Dermis microvascular lymphatic vessel endothelial cell (primary cell): ENCODE results near the gene B3GAT1. TPM values are rescaled to one million over a fixed set of nuclear protein-coding genes. Genes with fewer than 3 reads are reported as not detected.

Experiments used
- DNase-seq, 2 donors: peaks; one replicate each; pipeline versions ENCODE4 v3.0.0 to v3.0.0-alpha.2; 2010; ENCODE audit warnings: low read depth in 2 of 2
- total RNA-seq: library from RNA; depleted of rRNA; stranded (reverse); fragments of >200 nt; gene quantifications from 2 replicates; pipeline ENCODE4 v1.2.1, GENCODE V29; 2014

The B3GAT1 gene
- total RNA-seq, 1 donor from 2014 or later = not detected

DNA sequence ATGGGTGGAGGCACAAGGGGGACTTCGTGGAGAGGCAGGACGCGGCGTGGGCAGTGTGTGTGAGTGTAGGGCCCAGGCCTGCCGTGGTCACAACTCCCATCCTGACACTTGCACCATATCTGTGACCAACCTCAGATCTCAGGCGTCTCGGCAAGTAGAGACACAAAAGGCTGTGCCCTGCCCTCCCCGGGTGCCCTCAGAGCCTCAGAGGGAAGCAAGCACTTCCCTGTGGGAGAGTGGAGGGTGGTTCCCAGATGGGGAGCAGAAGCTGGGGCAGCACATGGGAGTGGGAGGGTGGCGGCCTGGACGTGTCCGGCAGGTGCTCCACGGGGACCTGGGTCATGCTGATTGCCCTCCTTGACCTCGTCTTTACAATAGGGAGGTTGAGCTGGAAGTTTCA lies 20.4 kb downstream of the B3GAT1 start:
- DNase-seq = no peak

DNA sequence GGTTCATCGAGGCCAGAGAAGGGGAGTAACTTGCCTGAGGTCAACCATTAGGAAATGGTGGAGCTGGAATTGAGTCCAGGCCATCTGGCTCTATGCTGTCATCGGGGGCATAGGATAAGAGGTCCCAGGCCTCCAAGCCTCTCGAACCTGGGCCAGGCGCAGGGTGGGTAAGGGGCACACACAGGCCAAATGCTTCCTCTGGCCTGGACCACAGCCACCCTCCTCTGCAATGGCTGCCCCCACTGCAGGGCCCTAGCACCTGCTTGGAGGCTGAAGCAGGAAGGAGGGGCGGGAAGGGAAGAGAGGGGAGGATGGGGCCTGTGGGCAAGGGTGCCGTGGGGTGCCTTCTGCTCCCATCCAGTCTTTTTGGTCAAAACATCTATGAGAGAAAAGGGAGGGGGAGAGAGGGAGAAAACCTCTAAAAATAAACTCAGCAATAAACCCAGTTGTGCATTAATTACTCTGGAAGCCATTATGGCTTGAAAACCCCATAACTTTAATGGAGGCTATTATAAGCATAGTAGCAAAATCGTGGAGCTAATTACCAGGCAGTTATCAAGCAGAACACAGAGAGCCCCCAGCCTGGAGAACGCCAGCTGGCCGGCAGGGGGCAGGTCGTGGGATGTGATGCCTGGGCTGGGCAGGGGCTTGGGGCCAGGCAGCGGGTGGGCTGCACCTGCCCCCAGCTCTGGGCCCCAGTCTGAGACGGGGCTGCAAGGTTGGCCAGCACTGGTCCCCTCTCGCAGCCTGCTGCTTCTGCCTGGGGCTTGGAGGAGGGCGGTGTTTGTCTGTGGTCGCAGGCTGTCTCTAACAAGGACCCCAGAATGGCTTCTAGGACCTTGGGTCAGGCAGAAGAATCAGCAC lies 21.1 kb downstream of the B3GAT1 start:
- no peak for DNase-seq

- no peak for DNase-seq
Observed at GRCh38 chr11:134389464-134390180, 22.4 kb downstream of the B3GAT1 start.

GRCh38 chr11:134388590-134388989 lies 23.5 kb downstream of the B3GAT1 start:
- DNase-seq = no peak

- no peak for DNase-seq
Observed at GRCh38 chr11:134387501-134387900, 24.5 kb downstream of the B3GAT1 start.

DNA sequence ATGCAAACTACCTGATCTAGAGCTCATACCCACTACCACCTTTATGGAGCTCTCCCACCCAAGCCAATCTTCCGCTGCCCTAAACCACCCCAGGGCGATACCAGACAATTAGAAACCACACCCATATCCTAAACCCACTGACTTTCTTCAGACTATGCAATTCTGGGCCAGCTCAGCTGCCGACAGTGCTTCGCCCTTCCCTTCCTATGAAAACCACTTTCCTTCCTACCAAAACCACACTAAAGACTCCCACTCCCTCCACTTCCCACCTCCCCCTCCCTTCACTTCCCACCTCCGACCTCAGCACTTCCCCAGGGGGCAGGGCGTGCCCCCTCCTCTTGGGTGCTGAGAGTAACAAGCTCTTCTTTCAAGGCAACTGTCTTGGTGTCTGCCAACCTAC lies 25.1 kb downstream of the B3GAT1 start:
- no peak for DNase-seq

DNA sequence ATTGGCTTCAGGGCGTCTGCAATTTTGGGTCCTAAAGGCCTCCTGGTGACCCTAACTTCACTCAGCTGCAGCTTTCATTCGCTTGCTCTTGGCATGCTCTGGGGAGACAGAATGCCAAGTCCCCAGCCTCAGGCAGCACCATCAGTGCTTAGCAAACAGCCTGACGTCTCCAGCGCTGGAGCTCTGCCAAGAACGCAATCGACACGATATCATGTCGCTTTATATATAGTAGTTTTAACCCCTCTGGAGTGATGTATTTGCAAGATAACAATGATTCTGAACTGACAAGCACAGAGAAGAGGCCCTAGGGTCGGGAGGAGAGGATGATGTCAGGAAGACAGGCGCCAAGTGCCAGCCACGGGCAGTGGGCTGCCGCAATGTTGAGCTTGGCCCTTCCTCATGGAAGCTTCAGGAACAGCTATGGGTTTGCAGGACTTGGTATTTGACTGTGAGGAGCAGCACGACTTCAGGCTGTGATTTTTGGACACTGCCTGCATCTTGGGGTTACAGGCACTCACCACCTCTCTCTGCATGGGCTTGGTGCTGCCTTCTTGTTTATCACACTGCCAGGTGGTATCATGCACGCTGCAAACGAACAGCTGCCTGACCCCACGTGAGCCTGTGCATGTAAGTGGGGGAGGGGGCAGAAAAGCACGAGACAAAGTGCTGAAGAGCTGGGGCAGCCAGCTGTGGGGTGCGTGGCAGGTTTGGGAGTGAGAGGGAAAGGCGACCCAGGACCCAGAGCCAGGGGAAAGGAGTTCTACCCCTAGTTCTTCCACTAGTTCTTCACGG lies 26.1 kb downstream of the B3GAT1 start:
- no peak for DNase-seq

GRCh38 chr11:134385171-134385570 lies 26.9 kb downstream of the B3GAT1 start:
- DNase-seq = no peak

DNA sequence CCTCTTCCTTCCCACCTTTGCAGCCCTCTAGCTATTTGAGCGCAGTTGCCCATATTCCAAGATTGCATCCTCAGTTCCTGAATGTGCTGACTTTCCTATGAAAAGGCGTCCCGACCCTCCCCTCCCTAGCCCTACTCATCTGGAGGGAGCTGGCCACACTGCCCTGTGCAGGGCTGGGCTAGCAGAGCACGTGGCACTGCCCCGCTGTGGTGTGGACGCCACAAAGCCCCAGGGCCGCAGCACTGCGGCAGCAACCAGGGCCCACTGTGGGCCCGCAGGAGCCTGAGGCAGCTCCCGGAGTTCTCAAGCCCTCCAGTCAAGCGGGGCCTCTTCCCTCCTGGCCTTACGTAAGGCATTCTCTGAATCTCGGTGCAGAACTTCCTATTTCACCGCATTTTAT lies 27.6 kb downstream of the B3GAT1 start:
- no peak for DNase-seq

DNA sequence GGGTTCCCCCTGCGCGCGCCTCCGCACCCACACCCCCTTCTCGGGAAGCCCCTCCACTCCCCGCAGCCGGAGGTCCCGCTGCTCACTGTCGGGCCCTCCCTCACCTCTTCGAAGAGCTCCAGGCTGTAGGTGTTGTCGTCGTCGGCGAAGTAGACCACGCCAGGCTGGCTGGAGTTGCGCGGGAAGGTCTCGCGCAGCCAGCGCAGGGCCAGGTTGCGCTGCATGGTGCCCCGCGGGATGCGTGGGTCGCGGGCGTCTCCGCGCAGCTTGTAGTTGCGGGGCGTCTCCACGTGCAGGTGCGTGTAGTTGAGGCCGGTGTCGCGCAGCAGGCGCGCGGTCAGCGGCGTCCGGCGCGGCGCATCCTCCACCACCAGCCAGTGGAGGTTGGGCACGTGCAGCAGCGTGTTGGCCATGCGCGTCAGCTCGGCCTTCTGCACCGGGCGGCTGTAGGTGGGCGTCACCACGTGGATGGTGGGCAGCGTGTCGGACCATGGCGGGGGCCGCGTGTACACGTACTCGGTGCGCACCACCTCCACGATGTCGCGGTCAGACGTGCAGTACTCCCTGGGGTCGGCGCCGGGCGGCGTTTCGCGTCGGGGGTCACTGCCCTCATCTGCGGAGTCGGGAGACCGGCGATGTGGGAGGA lies 28.3 kb downstream of the B3GAT1 start:
- no peak for DNase-seq

DNA sequence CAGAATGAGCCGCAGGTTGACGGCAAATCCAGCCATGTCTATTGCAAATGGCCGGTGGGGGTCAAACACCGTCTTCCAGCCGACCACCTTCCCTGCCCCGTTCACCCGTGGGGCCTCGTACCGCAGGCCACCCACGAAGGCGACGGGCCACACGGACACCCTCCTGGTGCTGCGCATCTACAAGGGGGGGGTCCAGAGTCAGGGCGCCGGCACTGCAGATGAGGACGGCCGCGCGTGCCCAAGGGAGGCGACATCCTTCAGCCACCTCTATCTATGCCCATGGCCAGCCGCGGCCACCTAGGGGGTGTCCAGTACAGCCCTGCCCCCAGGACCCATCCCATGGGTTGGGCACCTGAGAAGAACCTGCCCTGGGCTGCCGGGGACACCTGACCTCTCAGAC lies 29.2 kb downstream of the B3GAT1 start:
- DNase-seq = no peak

DNA sequence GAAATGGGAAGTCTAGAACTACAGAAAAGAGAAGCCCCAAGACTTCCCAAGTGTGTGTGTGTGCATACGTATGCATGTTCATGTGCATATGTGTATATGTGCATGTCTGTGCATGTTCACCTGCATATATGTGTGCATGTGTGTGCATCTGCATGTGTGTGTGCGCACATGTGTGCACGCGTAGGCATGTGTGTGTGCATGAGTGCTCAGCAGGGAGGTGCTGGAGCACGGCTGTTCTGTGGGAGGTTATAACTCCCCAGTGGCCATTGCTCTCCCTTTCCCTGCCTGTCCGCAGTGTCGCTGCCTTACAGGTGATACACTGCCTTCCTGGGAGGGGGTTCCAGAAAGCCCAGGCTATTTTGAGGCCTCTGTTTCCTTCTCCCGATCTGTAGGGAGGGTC lies 29.8 kb downstream of the B3GAT1 start:
- DNase-seq = no peak

DNA sequence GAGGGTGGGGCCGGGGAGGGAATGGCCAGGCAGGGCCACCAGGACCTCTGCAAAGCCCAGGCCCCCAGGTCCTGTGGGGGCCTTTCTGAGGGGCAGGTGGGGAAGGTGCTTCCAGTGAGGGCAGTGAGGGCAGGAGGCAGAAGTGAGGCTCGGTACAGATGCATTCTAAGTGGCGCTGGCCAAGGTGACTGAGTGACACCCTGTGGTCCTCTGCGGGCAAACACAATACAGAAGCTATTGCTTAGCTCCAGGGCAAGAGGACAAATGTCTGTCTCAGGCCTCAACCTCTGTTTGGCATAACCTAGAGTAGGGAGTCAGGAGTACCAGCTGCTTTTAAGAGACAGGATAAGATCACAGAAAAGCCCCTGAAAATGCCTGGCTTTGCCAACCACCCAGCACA lies 31.3 kb downstream of the B3GAT1 start:
- DNase-seq = no peak

GRCh38 chr11:134380229-134380628 lies 31.8 kb downstream of the B3GAT1 start:
- no peak for DNase-seq

GRCh38 chr11:134379241-134379640 lies 32.8 kb downstream of the B3GAT1 start:
- no peak for DNase-seq

- no peak for DNase-seq
Observed at GRCh38 chr11:134377876-134378275, 34.2 kb downstream of the B3GAT1 start.

DNA sequence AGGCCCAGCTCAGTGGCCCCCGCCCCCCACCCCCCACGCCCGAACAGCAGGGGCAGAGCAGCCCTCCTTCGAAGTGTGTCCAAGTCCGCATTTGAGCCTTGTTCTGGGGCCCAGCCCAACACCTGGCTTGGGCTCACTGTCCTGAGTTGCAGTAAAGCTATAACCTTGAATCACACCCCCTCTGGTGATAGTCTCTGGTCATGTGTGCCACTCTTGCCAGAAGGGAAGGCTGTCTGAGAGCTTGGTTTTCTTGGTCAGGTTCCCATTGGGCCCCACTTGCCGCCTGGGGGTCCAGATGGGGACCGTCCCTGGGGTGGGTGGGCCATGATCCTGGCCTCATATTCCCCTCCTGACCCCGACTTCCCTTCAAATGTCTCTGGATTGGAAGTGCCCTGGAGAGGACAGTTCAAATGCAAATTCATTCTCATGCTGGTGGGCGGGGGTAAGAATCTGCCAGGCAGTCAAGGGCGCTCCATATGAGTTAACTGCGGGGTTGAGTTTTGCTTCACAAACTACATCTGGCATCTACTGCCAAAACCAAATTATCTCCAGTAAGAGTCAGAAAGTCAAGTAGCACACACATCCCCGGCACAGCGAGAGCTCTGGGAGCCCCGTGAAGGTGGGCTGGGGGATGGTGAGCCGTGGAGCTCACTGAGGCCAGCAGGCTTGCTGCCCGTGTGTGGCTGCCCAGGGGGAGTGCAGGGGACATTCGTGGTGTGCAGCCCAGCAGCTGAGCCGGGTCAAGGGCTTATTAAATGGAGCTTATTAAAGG lies 35.7 kb downstream of the B3GAT1 start:
- DNase-seq = no peak

- DNase-seq = no peak
Observed at GRCh38 chr11:134374891-134375550, 37.0 kb downstream of the B3GAT1 start.

DNA sequence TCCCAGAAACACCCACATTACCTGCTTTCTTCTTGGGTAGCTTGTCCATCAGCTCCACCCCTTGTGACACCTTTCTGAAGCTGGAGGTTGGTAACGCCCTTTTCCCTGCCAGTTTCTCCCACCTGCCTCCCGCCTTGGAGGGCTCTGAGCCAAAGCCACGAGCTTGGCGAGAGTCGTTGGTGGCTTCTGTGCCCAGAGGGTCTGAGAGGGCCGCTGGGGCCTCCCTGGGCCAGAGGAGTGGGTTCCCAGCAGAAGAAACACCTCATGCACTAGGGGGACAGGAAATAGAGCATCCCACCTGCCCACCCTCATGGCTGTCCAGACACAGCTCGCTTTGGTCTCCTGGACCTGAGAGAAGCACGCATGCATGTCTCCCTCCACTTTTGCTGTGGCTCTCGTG lies 37.9 kb downstream of the B3GAT1 start:
- DNase-seq = no peak

DNA sequence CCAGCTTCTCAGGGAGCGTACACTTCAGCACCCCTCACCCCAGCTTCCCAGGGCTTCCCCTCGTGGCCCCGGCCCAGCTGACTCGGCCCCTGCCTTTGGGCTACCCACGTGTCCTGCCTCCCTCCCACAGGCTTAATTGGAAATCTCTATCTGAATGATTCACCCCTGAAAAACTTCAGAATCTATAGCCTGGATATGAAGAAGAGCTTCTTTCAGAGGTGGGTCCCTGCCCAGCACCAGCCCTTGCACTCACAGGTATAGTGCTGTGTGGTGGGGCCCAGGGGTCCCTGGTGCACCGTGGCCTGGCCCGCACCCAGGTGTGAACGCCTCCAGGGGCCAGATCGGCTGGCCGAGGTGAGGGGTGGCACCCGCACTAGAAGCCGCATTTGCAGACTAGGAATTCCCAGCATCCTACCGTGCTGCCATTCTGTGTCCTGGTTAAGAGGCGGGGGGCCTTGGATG lies 38.4 kb downstream of the B3GAT1 start:
- no peak for DNase-seq
